ENCODE data around the gene EYA2. TPM values are rescaled to one million over a fixed set of nuclear protein-coding genes. Genes with fewer than 3 reads are reported as not detected.

EYA2 gene
- total RNA-seq, 1 donor from 2014 or later: 1.3 TPM

DNA sequence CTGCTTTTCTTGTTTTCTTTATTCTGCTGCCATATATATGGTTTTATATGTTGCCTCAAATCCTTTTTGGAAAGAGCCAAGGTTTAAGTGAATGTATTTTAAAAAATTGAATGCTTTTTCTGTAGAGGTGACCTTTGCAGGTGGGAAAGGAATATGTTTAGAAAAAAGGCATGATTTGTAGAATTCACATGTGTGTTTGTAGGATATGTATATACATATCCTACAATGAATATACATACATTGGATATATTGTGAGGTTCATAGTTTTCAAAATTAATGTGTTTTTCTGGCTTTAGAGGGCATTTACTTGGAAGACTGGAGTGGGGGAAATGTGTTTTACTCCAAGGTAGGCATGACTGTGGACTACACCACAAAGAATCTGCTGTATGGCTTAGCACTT lies 4.0 kb upstream of the EYA2 start:
- peak overlapping the region; percentile 39 for H3K4me3 Mint-ChIP-seq
- peaks cover 53% of the 10 kb centered on the region for H3K27me3 Mint-ChIP-seq (ENCODE audit: low read depth)
- no peak for DNase-seq (ENCODE audit: low read depth, low spot score)
- H3K36me3 Mint-ChIP-seq (ENCODE audit: low read depth): peaks cover 6% of the 10 kb centered on the region
- peaks cover 6% of the 10 kb centered on the region for H3K9me3 Mint-ChIP-seq
- H3K4me1 Mint-ChIP-seq: peaks cover 6% of the 10 kb centered on the region
- TF ChIP-seq, protein P1, sequence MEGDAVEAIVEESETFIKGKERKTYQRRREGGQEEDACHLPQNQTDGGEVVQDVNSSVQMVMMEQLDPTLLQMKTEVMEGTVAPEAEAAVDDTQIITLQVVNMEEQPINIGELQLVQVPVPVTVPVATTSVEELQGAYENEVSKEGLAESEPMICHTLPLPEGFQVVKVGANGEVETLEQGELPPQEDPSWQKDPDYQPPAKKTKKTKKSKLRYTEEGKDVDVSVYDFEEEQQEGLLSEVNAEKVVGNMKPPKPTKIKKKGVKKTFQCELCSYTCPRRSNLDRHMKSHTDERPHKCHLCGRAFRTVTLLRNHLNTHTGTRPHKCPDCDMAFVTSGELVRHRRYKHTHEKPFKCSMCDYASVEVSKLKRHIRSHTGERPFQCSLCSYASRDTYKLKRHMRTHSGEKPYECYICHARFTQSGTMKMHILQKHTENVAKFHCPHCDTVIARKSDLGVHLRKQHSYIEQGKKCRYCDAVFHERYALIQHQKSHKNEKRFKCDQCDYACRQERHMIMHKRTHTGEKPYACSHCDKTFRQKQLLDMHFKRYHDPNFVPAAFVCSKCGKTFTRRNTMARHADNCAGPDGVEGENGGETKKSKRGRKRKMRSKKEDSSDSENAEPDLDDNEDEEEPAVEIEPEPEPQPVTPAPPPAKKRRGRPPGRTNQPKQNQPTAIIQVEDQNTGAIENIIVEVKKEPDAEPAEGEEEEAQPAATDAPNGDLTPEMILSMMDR (conservative IDR thresholded peaks at IDR 0.05): no peak
- H3K27ac Mint-ChIP-seq (ENCODE audit: unreplicated experiment): no peak overlapping the region

DNA sequence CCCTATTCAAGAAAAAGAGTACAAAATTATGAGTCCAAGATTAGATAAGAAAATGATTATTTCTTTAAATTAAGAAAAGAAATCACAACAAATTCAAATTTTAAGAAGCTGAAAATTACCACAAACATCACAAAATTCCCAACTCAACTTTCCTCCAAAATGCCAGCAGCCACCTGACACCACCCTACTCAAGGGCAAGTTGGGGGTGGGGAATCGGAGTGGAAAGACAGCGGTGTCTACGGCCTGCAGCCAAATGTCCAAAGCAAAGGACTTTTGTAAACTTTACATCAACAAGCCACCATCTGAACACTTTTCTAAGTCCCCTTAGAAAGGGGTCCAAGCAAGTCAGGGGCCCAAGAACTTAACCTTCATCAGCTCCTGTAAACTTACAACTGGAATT lies 1.6 kb upstream of the EYA2 start:
- H3K4me3 Mint-ChIP-seq: no peak overlapping the region

DNA sequence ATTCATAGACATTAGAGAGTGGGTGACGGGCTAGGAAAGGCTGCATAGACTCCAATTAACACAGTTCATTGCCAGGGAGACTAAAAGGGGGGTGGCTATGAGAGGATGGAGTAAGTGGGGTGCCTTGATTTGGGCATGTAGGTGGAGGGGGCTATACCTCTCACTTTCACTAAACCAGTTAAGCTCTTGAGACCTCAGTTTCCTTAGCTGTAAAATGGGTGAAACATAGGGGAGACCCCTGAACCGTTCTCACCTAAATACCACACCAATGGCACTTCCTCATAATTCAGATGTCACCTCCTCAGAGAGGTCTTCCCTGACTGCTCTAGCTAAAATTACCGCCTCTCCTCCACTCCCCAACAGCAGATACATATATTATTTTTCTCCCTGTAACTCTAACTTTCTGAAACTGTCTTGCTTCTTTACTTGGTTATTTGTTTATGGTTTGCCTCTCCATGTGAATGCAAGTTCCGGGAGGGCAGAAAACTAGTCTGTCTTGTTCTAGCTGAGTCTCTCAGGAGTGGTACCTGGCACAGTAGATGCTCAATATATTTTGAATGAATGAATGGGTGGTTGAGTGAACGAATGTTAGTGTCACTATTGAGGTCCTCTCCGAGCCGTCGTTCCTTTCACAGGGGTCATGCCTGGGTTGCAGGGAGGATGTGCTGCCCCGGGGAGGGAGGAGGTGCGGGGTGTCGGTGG lies 615 bp upstream of the EYA2 start:
- Mint-ChIP-seq H3K36me3 (ENCODE audit: low read depth) (peaks cover 6% of the 10 kb centered on the region), H3K4me3 (peak overlapping the region; percentile 65), H3K9me3 (peaks cover 6% of the 10 kb centered on the region), H3K27me3 (ENCODE audit: low read depth) (peaks cover 76% of the 10 kb centered on the region), H3K4me1 (peaks cover 9% of the 10 kb centered on the region), H3K27ac (ENCODE audit: unreplicated experiment) (no peak overlapping the region)
- no peak for DNase-seq (ENCODE audit: low read depth, low spot score)
- TF ChIP-seq, protein P1 (conservative IDR thresholded peaks at IDR 0.05): no peak

More for the DNA sequence above, 1.6 kb upstream of the EYA2 start:
- Mint-ChIP-seq H3K36me3 (ENCODE audit: low read depth) (peaks cover 6% of the 10 kb centered on the region), H3K9me3 (peaks cover 6% of the 10 kb centered on the region), H3K27ac (ENCODE audit: unreplicated experiment) (no peak overlapping the region), H3K27me3 (ENCODE audit: low read depth) (peaks cover 73% of the 10 kb centered on the region), H3K4me1 (peaks cover 9% of the 10 kb centered on the region)
- no peak for DNase-seq (ENCODE audit: low read depth, low spot score)
- TF ChIP-seq, protein P1 (conservative IDR thresholded peaks at IDR 0.05): no peak

GRCh38 chr20:46894971-46895905 lies 595 bp downstream of the EYA2 start:
- DNase-seq (ENCODE audit: low read depth, low spot score): peak; percentile 15
- H3K27ac Mint-ChIP-seq (ENCODE audit: unreplicated experiment): no peak overlapping the region
- peak overlapping the region; percentile 83 for H3K4me3 Mint-ChIP-seq
- TF ChIP-seq, protein P1 (conservative IDR thresholded peaks at IDR 0.05): no peak
- peaks cover 6% of the 10 kb centered on the region for H3K9me3 Mint-ChIP-seq
- peaks cover 6% of the 10 kb centered on the region for H3K36me3 Mint-ChIP-seq (ENCODE audit: low read depth)
- H3K4me1 Mint-ChIP-seq: peaks cover 9% of the 10 kb centered on the region
- H3K27me3 Mint-ChIP-seq (ENCODE audit: low read depth): peaks cover 80% of the 10 kb centered on the region

DNA sequence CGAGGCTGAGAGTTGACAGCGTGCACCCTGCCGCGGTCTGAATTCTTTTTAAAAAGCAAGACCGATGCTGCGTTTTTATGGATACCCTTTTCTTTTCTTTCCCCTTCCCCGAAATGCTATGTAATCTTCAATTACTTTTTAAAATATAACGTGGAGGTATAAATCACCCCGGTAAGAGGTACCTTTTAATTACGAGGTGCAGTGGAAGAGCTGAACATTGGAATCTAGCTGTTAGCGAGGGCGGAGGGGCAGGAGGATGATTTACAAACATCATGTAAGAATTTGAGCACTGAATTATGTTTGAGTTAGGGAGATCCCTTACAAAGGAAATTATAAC lies 1.2 kb downstream of the EYA2 start:
- Mint-ChIP-seq H3K36me3 (ENCODE audit: low read depth) (peaks cover 2% of the 10 kb centered on the region), H3K27me3 (ENCODE audit: low read depth) (peaks cover 82% of the 10 kb centered on the region), H3K27ac (ENCODE audit: unreplicated experiment) (no peak overlapping the region), H3K9me3 (peaks cover 1% of the 10 kb centered on the region), H3K4me3 (peak overlapping the region; percentile 83), H3K4me1 (peaks cover 9% of the 10 kb centered on the region)
- DNase-seq (ENCODE audit: low read depth, low spot score): no peak
- TF ChIP-seq, protein P1 (conservative IDR thresholded peaks at IDR 0.05): no peak

Data from neural crest cell (in vitro differentiated cells).